SK-N-SH treated with all-trans-retinoic acid at 6 μM for 48 hours (cell line): Measurements from ENCODE around the gene DLX5.

Experiments used
- ATAC-seq: fragments of 200-7000 bp; cut with Tn5 transposase; 3 replicates; pipeline ENCODE4 v1.9.1; 2020; ENCODE audit warnings: mild to moderate bottlenecking, moderate library complexity
- BACH2 ChIP-seq: fragments of 250-450 bp; sonication (Bioruptor Pico); IDR thresholded peaks from 2 replicates; pipeline ENCODE4 v1.9.0; 2021; ENCODE audit warnings: mild to moderate bottlenecking, borderline replicate concordance
- CSDC2 ChIP-seq: fragments of 250-450 bp; sonication (Bioruptor Pico); IDR thresholded peaks from 2 replicates; pipeline ENCODE4 v1.5.0; 2020; ENCODE audit warnings: mild to moderate bottlenecking, moderate library complexity
- CSRNP3 ChIP-seq: fragments of 250-450 bp; sonication (Bioruptor Pico); IDR thresholded peaks from 2 replicates; pipeline ENCODE4 v1.5.1; 2021; ENCODE audit warnings: mild to moderate bottlenecking, moderate library complexity
- ESRRG ChIP-seq: fragments of 250-450 bp; sonication (Bioruptor Pico); IDR thresholded peaks from 2 replicates; pipeline ENCODE4 v1.6.1; 2021; ENCODE audit warnings: mild to moderate bottlenecking
- ISL1 ChIP-seq: fragments of 250-450 bp; sonication (Bioruptor Pico); IDR thresholded peaks from 2 replicates; pipeline ENCODE4 v2.1.2; 2022; ENCODE audit warnings: mild to moderate bottlenecking, moderate library complexity
- OSR1 ChIP-seq: fragments of 250-450 bp; sonication (Bioruptor Pico); IDR thresholded peaks from 2 replicates; pipeline ENCODE4 v1.8.0; 2022; ENCODE audit warnings: moderate library complexity, mild to moderate bottlenecking, inconsistent platforms
- POU6F1 ChIP-seq: fragments of 250-450 bp; sonication (Bioruptor Pico); IDR thresholded peaks from 2 replicates; pipeline ENCODE4 v1.8.0; 2021; ENCODE audit warnings: low read depth, mild to moderate bottlenecking, moderate library complexity, borderline replicate concordance
- PPARA ChIP-seq: fragments of 250-450 bp; sonication (Bioruptor Pico); IDR thresholded peaks from 2 replicates; pipeline ENCODE4 v1.5.0; 2020; ENCODE audit warnings: mild to moderate bottlenecking, borderline replicate concordance
- RARB ChIP-seq: fragments of 250-450 bp; sonication (Bioruptor Pico); IDR thresholded peaks from 2 replicates; pipeline ENCODE4 v1.8.0; 2021; ENCODE audit warnings: mild to moderate bottlenecking, moderate library complexity
- SNAI2 ChIP-seq: fragments of 250-450 bp; sonication (Bioruptor Pico); IDR thresholded peaks from 2 replicates; pipeline ENCODE4 v1.5.0; 2020; ENCODE audit warnings: mild to moderate bottlenecking, moderate library complexity
- TSHZ2 ChIP-seq: fragments of 250-450 bp; sonication (Bioruptor Pico); IDR thresholded peaks from 2 replicates; pipeline ENCODE4 v1.5.0; 2020; ENCODE audit warnings: mild to moderate bottlenecking, moderate library complexity
- ZC3H10 ChIP-seq: fragments of 250-450 bp; sonication (Bioruptor Pico); IDR thresholded peaks from 2 replicates; pipeline ENCODE4 v1.5.1; 2021; ENCODE audit warnings: mild to moderate bottlenecking, moderate library complexity
- ZFP3 ChIP-seq: fragments of 250-450 bp; sonication (Bioruptor Pico); IDR thresholded peaks from 2 replicates; pipeline ENCODE4 v1.5.0; 2020; ENCODE audit warnings: mild to moderate bottlenecking, moderate library complexity
- ZFP30 ChIP-seq: fragments of 450-650 bp; formaldehyde crosslinking; IDR thresholded peaks from 2 replicates; pipeline ENCODE4 v1.5.0; 2022; ENCODE audit warnings: mild to moderate bottlenecking, moderate library complexity
- ZNF565 ChIP-seq: fragments of 450-650 bp; formaldehyde crosslinking; conservative IDR thresholded peaks from 2 replicates; pipeline ENCODE4 v1.5.0; 2020; ENCODE audit warnings: low read depth, mild to moderate bottlenecking, moderate library complexity
- ZNF70 ChIP-seq: fragments of 450-650 bp; formaldehyde crosslinking; IDR thresholded peaks from 2 replicates; pipeline ENCODE4 v1.5.0; 2020; ENCODE audit warnings: mild to moderate bottlenecking, moderate library complexity
- TF ChIP-seq, protein P1 (sequence below): fragments of 250-450 bp; sonication (Bioruptor Pico); IDR thresholded peaks from 2 replicates; pipeline ENCODE4 v1.5.1; 2020; ENCODE audit warnings: low read depth, mild to moderate bottlenecking, moderate library complexity

DLX5 gene

GRCh38 chr7:96993980-96994379 is 30.7 kb downstream of the DLX5 start (continued):
- TF ChIP-seq CSRNP3 (CRISPR knock-in tag) = no peak

DNA sequence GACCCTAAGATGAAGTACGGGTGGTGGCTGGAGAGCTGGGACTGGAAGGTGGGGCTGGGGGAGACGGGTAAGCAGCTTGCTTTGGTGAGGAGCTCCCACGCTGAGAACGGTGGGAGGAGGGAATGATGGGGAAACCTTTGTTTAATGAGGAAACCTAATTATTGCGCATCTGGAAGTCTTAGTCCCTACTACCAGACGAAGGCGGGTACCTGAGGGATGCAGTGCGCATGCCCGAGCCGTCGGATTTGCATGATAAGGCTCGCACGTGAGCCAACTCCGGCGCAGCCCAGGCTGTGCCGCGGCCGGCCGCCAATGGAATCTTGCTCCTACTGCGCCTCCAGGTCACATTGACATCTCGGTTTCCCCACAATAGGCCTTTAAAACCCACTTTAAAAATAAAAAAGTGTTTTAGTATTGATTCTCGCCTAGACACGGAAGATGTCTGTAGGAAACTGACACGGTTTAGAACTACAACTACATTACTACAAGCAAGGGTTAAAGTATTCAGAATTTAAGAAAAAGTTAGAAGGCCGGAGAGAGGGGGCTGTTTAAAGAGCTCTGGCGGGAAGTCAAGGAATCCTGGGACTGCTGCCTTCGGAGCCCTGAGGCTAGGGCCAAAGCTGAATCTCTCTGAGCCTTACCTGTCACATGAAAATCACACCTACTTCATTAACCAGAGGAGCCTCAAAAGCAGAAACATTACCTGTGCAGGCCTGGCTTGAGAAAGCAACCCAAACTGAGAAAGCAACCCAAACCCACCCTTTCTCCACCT is 31.4 kb downstream of the DLX5 start:
- TF ChIP-seq ZC3H10 (CRISPR knock-in tag) (no peak), ESRRG (CRISPR knock-in tag) (no peak), ZFP30 (CRISPR knock-in tag) (no peak), BACH2 (no peak), ZNF565 (CRISPR knock-in tag) (no peak), RARB (CRISPR knock-in tag) (no peak), CSRNP3 (CRISPR knock-in tag) (no peak)
- TF ChIP-seq, protein P1, sequence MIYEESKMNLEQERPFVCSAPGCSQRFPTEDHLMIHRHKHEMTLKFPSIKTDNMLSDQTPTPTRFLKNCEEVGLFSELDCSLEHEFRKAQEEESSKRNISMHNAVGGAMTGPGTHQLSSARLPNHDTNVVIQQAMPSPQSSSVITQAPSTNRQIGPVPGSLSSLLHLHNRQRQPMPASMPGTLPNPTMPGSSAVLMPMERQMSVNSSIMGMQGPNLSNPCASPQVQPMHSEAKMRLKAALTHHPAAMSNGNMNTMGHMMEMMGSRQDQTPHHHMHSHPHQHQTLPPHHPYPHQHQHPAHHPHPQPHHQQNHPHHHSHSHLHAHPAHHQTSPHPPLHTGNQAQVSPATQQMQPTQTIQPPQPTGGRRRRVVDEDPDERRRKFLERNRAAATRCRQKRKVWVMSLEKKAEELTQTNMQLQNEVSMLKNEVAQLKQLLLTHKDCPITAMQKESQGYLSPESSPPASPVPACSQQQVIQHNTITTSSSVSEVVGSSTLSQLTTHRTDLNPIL = no peak
- ATAC-seq = no peak

- ATAC-seq = no peak
- TF ChIP-seq CSDC2 (CRISPR knock-in tag) (no peak), ZC3H10 (CRISPR knock-in tag) (no peak), ZNF70 (CRISPR knock-in tag) (no peak), OSR1 (CRISPR knock-in tag) (no peak)
Measured at GRCh38 chr7:96992192-96993005, 32.2 kb downstream of the DLX5 start.

DNA sequence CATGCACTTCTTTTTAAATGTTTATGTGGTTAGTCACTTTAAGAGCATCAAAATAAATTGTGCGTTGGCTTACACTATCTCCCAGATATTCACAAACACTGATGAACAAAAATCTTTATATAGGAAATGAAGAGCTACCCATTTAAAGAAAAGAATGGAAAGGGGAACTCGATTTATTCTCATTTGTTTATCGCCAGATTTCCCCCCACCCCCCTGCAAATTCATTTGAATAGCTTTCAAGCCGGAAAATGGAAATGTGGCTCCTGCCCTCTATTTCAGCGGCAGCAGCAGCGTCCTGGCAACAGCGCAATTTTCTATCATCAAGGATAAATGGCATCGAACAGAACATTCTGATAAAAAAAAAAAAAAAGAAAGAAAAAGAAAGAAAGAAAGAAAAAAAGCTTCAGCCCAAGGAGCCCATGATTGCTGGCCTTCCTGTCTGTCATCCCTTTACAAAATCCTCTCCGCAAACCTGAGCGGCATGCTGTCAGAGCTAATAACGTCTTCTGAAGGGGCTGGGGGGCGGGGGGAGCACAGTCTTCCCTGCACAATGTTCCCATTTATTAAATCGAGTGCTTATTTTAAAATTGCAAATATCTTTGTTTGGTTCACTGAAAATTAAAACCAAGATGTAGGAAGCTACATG is 33.0 kb downstream of the DLX5 start:
- TF ChIP-seq PPARA (CRISPR knock-in tag) (no peak), ZFP30 (CRISPR knock-in tag) (no peak)
- ATAC-seq = no peak

DNA sequence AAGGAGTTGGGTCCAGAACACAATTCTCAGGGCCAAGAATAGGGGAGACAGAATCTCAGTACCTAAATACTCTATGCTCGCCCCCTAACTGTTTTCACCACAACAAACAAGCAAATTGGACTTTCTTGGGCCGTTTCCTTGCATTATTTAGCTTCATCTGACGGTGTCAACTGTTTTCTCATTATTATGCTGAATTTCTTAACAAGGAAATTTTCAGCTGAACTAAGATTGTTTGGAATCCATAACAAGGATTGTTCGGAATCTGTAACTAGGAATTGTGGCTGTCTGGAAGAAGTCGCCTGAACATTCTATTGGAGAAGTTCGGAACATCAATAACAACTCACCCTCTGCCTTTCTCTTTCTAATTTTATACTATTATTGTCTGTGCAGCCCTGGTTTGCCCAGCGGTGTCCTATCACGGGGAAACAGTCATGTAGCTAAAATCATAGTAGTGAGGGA is 34.7 kb downstream of the DLX5 start:
- TF ChIP-seq ZC3H10 (CRISPR knock-in tag) = no peak
- TF ChIP-seq, all 23 proteins: peak for 0
- ATAC-seq = no peak

GRCh38 chr7:96989241-96989858 is 35.3 kb downstream of the DLX5 start:
- no peak for ATAC-seq
- no peak for TF ChIP-seq OSR1 (CRISPR knock-in tag)
- TF ChIP-seq SNAI2 = no peak

GRCh38 chr7:96987719-96988118 is 36.9 kb downstream of the DLX5 start:
- ATAC-seq = no peak
- TF ChIP-seq ZNF565 (CRISPR knock-in tag) (no peak), ZFP3 (CRISPR knock-in tag) (no peak), SNAI2 (no peak), OSR1 (CRISPR knock-in tag) (no peak), ZC3H10 (CRISPR knock-in tag) (no peak), ISL1 (no peak), TSHZ2 (CRISPR knock-in tag) (no peak), POU6F1 (CRISPR knock-in tag) (no peak), CSDC2 (CRISPR knock-in tag) (no peak)
- TF ChIP-seq, protein P1 = no peak
